ENCODE data around the gene RFT1. TPM values are rescaled to one million over a fixed set of nuclear protein-coding genes. Genes with fewer than 3 reads are reported as not detected.

RFT1 gene
- total RNA-seq, 4 donors from 2014 or later, result 9.0 to 19.8 (median 10.8) TPM

DNA sequence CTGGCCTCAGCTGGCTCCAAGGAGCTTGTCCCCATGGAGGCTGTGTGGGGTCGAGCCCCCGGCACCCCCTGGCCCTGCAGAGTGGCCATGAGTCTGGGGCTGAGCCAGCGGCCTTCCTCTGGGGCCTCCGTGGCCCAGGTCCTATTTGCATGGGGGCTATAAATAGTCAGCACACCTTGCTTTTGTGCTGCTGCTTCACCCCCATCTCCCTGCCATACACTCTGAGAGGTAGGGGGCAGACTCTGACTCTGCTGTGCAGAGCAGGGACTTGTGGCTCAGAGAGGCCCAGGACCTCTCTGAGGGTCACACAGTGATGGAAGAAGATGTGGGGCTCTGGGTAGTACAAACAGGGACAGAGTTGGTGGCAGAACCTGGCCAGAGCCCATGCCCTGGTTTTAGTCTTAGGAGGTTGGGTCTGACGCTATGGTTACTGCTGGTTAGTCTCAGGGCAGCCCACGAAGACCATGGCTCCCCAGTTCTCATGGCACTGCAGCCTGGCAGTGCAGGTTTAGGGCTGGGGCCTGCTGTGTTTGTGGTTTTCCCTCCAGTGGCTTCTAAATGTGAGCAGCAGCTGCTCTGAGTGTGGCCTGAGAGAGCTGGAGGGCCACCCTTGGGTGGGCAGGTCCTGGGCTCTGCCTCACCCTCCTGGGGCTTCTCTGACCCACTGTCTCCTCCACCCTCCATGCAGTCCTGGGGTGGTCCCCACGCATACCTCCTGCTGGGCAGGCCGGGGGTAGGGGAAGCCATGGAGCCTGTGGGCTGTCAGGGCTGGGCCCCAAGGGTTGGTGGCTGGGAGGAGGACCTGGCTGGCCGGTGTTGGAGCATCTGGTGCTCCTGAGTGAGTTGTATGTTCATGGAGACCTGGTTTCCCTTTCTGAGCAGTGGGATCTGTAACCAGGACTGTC, 44.4 kb upstream of the RFT1 start:
- Histone ChIP-seq H3K27me3 (no peaks in the 10 kb centered on the region), H3K36me3 (peaks cover 0 to 62% (median 0%) of the 10 kb centered on the region in 3 donors), H3K9me3 (no peaks in the 10 kb centered on the region), H3K4me1 (peaks cover 3 to 43% (median 25%) of the 10 kb centered on the region in 4 donors), H3K4me3 (peak overlapping the region in 1 of 4 donors; percentile 12), H3K27ac (peak overlapping the region in 1 of 4 donors; percentile 60)
- no peak for TF ChIP-seq POLR2A (IDR thresholded peaks at IDR 0.05)
- TF ChIP-seq, protein P1, sequence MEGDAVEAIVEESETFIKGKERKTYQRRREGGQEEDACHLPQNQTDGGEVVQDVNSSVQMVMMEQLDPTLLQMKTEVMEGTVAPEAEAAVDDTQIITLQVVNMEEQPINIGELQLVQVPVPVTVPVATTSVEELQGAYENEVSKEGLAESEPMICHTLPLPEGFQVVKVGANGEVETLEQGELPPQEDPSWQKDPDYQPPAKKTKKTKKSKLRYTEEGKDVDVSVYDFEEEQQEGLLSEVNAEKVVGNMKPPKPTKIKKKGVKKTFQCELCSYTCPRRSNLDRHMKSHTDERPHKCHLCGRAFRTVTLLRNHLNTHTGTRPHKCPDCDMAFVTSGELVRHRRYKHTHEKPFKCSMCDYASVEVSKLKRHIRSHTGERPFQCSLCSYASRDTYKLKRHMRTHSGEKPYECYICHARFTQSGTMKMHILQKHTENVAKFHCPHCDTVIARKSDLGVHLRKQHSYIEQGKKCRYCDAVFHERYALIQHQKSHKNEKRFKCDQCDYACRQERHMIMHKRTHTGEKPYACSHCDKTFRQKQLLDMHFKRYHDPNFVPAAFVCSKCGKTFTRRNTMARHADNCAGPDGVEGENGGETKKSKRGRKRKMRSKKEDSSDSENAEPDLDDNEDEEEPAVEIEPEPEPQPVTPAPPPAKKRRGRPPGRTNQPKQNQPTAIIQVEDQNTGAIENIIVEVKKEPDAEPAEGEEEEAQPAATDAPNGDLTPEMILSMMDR (IDR thresholded peaks at IDR 0.05), result peak in 1 of 6 experiments; percentile 10
- DNase-seq, result peak in 1 of 3 donors; percentile 47

DNA sequence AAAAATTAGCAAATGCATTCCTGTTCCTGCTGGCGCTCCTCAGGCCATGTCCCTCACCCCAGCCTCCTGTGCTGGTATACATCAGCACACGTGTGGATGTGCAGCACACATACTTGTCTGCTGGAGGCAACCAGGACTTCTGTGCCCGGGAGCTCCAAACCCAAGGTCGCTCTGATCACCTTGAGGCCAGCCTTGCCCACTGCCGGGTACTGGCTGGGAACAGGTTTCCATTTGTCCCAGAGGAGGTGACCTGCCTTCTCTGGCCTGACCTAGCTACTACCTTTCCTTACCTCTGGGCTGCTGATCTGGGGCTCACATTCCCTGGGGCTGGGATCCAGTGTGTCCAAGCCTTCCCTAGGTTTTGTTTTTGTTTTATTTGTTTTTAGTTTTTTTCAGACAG, 42.9 kb upstream of the RFT1 start:
- DNase-seq, result no peak
- Histone ChIP-seq H3K36me3 (peaks cover 0 to 47% (median 0%) of the 10 kb centered on the region in 3 donors), H3K4me1 (peaks cover 4 to 52% (median 35%) of the 10 kb centered on the region in 4 donors), H3K4me3 (no peak overlapping the region), H3K27me3 (no peaks in the 10 kb centered on the region), H3K9me3 (no peaks in the 10 kb centered on the region), H3K27ac (peak overlapping the region in 1 of 4 donors; percentile 63)
- TF ChIP-seq, protein P1 (IDR thresholded peaks at IDR 0.05), result no peak
- no peak for TF ChIP-seq POLR2A (IDR thresholded peaks at IDR 0.05)

DNA sequence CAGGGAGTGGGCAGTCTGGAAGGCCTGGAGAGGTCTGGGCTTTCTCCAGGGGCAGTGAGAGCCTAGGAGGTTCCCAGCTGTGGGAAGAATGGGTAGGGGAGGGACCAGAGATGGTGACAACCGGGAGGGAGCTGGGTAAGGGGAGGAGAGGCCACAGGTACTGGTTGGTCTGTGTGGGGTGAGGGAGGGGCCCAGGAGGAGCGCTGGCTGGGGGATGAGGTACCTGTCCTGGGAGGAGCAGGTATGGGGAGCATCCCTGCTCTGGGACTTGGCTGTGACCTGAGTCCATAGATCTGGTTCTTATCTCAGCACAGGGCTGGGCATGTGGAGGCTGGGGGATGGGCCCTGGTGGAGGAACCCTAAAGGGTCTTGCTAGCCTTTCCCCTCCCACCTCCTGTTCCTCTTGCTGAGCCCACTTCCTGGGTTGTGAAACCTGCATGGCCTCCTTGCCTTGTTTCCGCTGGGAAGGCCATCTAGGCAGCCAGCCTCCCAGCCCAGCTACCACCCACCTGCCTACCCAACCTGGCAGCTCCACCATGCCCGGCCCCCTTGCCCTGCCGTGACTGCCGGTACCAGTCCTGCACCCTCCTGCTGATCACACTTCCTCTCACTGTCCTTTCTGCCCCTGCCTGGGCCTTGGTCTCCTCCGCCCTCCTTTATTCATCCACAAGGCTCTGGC, 41.7 kb upstream of the RFT1 start:
- DNase-seq, result no peak
- Histone ChIP-seq H3K36me3 (peaks cover 0 to 39% (median 0%) of the 10 kb centered on the region in 3 donors), H3K27ac (peak overlapping the region in 3 of 4 donors; percentile 36 to 63 (median 41)), H3K27me3 (no peaks in the 10 kb centered on the region), H3K4me1 (peaks cover 4 to 63% (median 46%) of the 10 kb centered on the region in 4 donors), H3K4me3 (peak overlapping the region in 1 of 4 donors; percentile 9), H3K9me3 (no peaks in the 10 kb centered on the region)
- no peak for TF ChIP-seq POLR2A (IDR thresholded peaks at IDR 0.05)
- TF ChIP-seq, protein P1 (IDR thresholded peaks at IDR 0.05), result no peak

DNA sequence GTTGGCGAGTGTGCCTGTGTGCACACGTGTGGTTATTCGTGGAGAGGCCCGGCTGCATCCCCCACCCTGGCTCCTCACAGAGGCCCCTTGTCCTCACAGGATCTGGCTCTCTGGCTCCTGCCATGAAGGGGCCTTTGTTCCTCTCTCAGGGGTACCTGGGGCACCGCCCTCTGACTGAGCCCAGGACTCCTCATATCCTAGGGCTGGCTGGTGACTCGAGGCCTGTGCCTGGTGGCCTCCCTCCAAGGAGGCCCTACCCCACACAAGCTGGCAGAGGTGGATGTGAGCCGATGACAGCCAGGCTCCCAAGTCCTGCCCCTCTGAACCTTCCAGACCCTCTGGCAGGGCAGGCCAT, 40.8 kb upstream of the RFT1 start:
- Histone ChIP-seq H3K4me1 (peaks cover 4 to 70% (median 51%) of the 10 kb centered on the region in 4 donors), H3K27ac (peak overlapping the region in 3 of 4 donors; percentile 36 to 74 (median 63)), H3K4me3 (peak overlapping the region in 1 of 4 donors; percentile 29), H3K36me3 (peaks cover 0 to 37% (median 0%) of the 10 kb centered on the region in 3 donors), H3K27me3 (no peaks in the 10 kb centered on the region), H3K9me3 (no peaks in the 10 kb centered on the region)
- TF ChIP-seq POLR2A (IDR thresholded peaks at IDR 0.05), result no peak
- DNase-seq, result no peak

DNA sequence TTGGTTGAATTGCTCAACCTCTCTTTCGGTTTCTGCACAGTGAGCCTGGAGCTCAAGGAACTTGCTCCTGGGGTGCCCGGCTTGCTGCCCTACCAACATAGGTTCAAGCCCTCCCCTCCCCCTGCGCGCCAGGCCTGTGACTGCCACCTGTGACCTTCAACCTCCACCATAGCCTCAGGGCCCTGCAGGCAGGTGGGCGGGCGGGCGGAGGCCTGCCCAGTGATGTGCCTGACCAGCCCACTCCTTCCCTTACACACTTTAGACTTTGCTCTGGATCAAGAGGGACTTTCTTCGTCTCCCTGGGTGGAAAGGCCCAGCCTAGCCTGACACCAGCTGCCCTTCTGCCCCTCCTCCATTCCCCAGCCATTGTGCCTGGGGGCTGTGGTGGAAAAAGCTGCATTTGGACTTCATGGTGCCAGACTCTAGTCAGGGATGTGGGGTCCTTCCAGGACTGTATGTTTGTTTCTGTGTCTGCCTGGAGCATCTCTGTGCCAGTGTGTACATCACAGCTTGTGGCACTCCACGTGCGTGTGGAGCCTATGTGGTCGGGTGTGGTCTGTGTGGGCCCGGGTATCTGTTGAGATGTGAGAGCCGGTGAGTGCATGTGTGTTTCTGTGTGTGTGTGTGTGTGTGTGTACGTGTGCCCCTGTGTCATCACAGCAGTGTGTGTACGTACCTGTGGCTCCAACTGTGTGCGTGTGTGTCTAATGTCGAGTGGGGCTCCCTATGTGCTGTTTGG, 40.3 kb upstream of the RFT1 start:
- H3K4me3 ChIP-seq, result peak overlapping the region in 1 of 4 donors; percentile 29
- DNase-seq, result peak; percentile 61 to 85 (median 79)
- TF ChIP-seq, protein P1 (IDR thresholded peaks at IDR 0.05), result no peak
- no peak for TF ChIP-seq POLR2A (IDR thresholded peaks at IDR 0.05)
- H3K4me1 ChIP-seq, result peaks cover 4 to 72% (median 50%) of the 10 kb centered on the region in 4 donors
- no peaks in the 10 kb centered on the region for H3K27me3 ChIP-seq
- no peaks in the 10 kb centered on the region for H3K9me3 ChIP-seq
- peak overlapping the region in 3 of 4 donors; percentile 36 to 74 (median 63) for H3K27ac ChIP-seq
- peaks cover 0 to 35% (median 0%) of the 10 kb centered on the region in 3 donors for H3K36me3 ChIP-seq
